Body of pancreas (tissue), 4 donors: ENCODE results near the gene FBXW8. TPM values are rescaled to one million over a fixed set of nuclear protein-coding genes. Genes with fewer than 3 reads are reported as not detected.

Experiments
- ATAC-seq: fragments of 150-250 bp; one replicate; pipeline ENCODE4 v1.9.1; 2016
- DNase-seq, 4 donors: peaks; one replicate each; pipeline ENCODE4 v3.0.0-alpha.2; 2019
- H3K27ac ChIP-seq, 4 donors: fragments of 200-600 bp; sonication (generic); 1 replicate in 3 of 4; 2 replicates in 1 of 4; pipeline versions ENCODE4 v1.5.1 to v1.6.1; 2016 to 2019; ENCODE audit warnings: mild to moderate bottlenecking in 1 of 4, mixed read lengths in 1 of 4, moderate library complexity in 1 of 4
- H3K27me3 ChIP-seq, 2 donors: fragments of 200-600 bp; sonication (generic); one replicate each; pipeline ENCODE4 v1.6.0; 2016; ENCODE audit warnings: mild to moderate bottlenecking in 1 of 2
- H3K36me3 ChIP-seq, 2 donors: fragments of 200-600 bp; sonication (generic); replicated peaks in 1 of 2; 2 replicates each; pipeline ENCODE4 v1.5.1; 2016; ENCODE audit warnings: low read depth in 2 of 2; ENCODE audit not compliant: insufficient read depth in 1 of 2
- H3K4me1 ChIP-seq: fragments of 200-600 bp; sonication (generic); one replicate; pipeline ENCODE4 v1.6.0; 2016
- H3K4me3 ChIP-seq, 2 donors: fragments of 200-600 bp; sonication (generic); 1 replicate in 1 of 2; 2 replicates in 1 of 2; pipeline ENCODE4 v1.5.1; 2016 to 2019
- H3K9me3 ChIP-seq, 3 donors: fragments of 200-600 bp; sonication (generic); 1 replicate in 2 of 3; 2 replicates in 1 of 3; pipeline ENCODE4 v1.5.1; 2016
- CTCF ChIP-seq, 7 experiments: fragments of 450-650 bp in 4 of 7; fragments of 200-600 bp in 3 of 7; sonication (generic) in 3 of 7; IDR thresholded peaks; one replicate each; pipeline ENCODE4 v1.5.1; 2016 to 2019; ENCODE audit warnings: antibody characterized with exemption in 7 of 7
- POLR2A ChIP-seq, 3 donors: fragments of 450-650 bp; IDR thresholded peaks; one replicate each; pipeline ENCODE4 v1.6.1; 2016; ENCODE audit warnings: antibody characterized with exemption in 3 of 3, mild to moderate bottlenecking in 2 of 3
- WGBS, 2 donors: methylation state at CpG; one replicate each; pipeline ENCODE4 v1.1.5; 2017; 5-methylcytosine and 5-hydroxymethylcytosine counted together
- intact Hi-C: fragments of 100-400 bp; cut with DNase I; formaldehyde crosslinking; loops from one replicate; pipeline ENCODE4 v1.15.1; 2023
- total RNA-seq, 2 donors: library from RNA; depleted of rRNA; stranded (reverse); fragments of >200 nt; gene quantifications; one replicate each; pipeline ENCODE4 v1.1.0, GENCODE V29; 2016

Gene FBXW8
- total RNA-seq, 2 donors from 2014 or later = 12.7 to 35.3 TPM

GRCh38 chr12:116948298-116948697 lies 37.5 kb downstream of the FBXW8 start:
- DNase-seq (no peak), ATAC-seq (no peak)
- intact Hi-C loops = no loop called here
- H3K27me3 ChIP-seq = no peaks in the 10 kb centered on the region
- peaks cover 0 to 5% of the 10 kb centered on the region in 2 donors for H3K36me3 ChIP-seq
- H3K9me3 ChIP-seq = no peaks in the 10 kb centered on the region
- no peak overlapping the region for H3K4me3 ChIP-seq
- H3K27ac ChIP-seq = no peak overlapping the region
- no peaks in the 10 kb centered on the region for H3K4me1 ChIP-seq
- WGBS, 2 donors = 61 to 68% methylated on average over 2 of the region's 2 CpGs
- TF ChIP-seq POLR2A (IDR thresholded peaks at IDR 0.05) (no peak), CTCF (IDR thresholded peaks at IDR 0.05) (no peak)

GRCh38 chr12:116950628-116951325 lies 40.0 kb downstream of the FBXW8 start:
- DNase-seq (no peak), ATAC-seq (no peak)
- Histone ChIP-seq H3K36me3 (peaks cover 0 to 5% of the 10 kb centered on the region in 2 donors), H3K27me3 (no peaks in the 10 kb centered on the region), H3K4me3 (no peak overlapping the region), H3K4me1 (peaks cover 4% of the 10 kb centered on the region), H3K27ac (no peak overlapping the region), H3K9me3 (no peaks in the 10 kb centered on the region)
- no peak for TF ChIP-seq POLR2A (IDR thresholded peaks at IDR 0.05)
- intact Hi-C loops = no loop called here
- 83 to 87% methylated on average over 15 of the region's 15 CpGs for WGBS, 2 donors

GRCh38 chr12:116954710-116955381 lies 44.1 kb downstream of the FBXW8 start:
- H3K27ac ChIP-seq = peak overlapping the region in 1 of 4 donors; percentile 7
- DNase-seq (peak; percentile 10 to 54 (median 28)), ATAC-seq (no peak)
- no peaks in the 10 kb centered on the region for H3K27me3 ChIP-seq
- H3K36me3 ChIP-seq = peaks cover 0 to under 1% of the 10 kb centered on the region in 2 donors
- peaks cover 10% of the 10 kb centered on the region for H3K4me1 ChIP-seq
- TF ChIP-seq POLR2A (IDR thresholded peaks at IDR 0.05) = no peak
- no peak for TF ChIP-seq CTCF (IDR thresholded peaks at IDR 0.05)
- H3K9me3 ChIP-seq = no peaks in the 10 kb centered on the region
- H3K4me3 ChIP-seq = no peak overlapping the region
- WGBS, 2 donors = 62 to 68% methylated on average over 13 of the region's 13 CpGs
- intact Hi-C loops = no loop called here

GRCh38 chr12:116955382-116956021 lies 44.8 kb downstream of the FBXW8 start:
- ATAC-seq = peak; percentile 92
- H3K36me3 ChIP-seq = no peaks in the 10 kb centered on the region
- peaks cover 10% of the 10 kb centered on the region for H3K4me1 ChIP-seq
- no peak for TF ChIP-seq POLR2A (IDR thresholded peaks at IDR 0.05)
- peak in 4 of 7 experiments; percentile 38 to 51 (median 44) for TF ChIP-seq CTCF (IDR thresholded peaks at IDR 0.05)
- 71 to 72% methylated on average over 4 of the region's 4 CpGs for WGBS, 2 donors
- no peak overlapping the region for H3K4me3 ChIP-seq
- no peaks in the 10 kb centered on the region for H3K9me3 ChIP-seq
- H3K27me3 ChIP-seq = no peaks in the 10 kb centered on the region
- intact Hi-C loops = no loop called here
- DNase-seq = peak; percentile 63 to 86 (median 80)
- peak overlapping the region in 1 of 4 donors; percentile 7 for H3K27ac ChIP-seq
